GM20431 (cell line): ENCODE data around the gene DRGX.

ENCODE experiments used
- in situ Hi-C: fragments of 300-500 bp; cut with MseI, MboI; formaldehyde crosslinking; loops from one replicate; pipeline ENCODE4 v1.15.0; 2020; ENCODE audit warnings: low sequenced_read_pairs; ENCODE audit not compliant: unreplicated experiment

DRGX gene

GRCh38 chr10:49325916-49326783 lies 69.7 kb downstream of the DRGX start:
- in situ Hi-C loops, result no loop called here

GRCh38 chr10:49325131-49325915 lies 70.6 kb downstream of the DRGX start:
- in situ Hi-C loops, result no loop called here

- in situ Hi-C loops, result no loop called here
These were observed 71.2 kb downstream of the DRGX start for GRCh38 chr10:49324711-49325110.

DNA sequence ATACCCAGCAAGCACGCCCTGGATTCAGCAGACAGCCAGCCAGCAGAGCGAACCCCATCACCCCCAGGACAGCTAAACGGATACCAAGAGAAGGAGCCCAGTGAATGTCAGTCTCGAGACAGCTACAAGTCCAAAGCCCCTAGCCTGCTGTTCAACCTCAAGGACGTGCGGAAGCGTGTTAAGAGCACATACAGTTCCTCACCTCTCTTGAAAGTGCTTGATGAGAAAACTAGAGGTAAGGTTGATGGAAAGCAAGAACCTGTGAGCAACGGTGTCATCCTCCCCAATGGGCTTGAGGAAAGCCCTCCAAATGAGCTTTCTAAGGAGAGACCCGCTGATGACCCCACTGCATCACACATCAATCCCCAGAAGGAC lies 72.0 kb downstream of the DRGX start:
- in situ Hi-C loops, result no loop called here

DNA sequence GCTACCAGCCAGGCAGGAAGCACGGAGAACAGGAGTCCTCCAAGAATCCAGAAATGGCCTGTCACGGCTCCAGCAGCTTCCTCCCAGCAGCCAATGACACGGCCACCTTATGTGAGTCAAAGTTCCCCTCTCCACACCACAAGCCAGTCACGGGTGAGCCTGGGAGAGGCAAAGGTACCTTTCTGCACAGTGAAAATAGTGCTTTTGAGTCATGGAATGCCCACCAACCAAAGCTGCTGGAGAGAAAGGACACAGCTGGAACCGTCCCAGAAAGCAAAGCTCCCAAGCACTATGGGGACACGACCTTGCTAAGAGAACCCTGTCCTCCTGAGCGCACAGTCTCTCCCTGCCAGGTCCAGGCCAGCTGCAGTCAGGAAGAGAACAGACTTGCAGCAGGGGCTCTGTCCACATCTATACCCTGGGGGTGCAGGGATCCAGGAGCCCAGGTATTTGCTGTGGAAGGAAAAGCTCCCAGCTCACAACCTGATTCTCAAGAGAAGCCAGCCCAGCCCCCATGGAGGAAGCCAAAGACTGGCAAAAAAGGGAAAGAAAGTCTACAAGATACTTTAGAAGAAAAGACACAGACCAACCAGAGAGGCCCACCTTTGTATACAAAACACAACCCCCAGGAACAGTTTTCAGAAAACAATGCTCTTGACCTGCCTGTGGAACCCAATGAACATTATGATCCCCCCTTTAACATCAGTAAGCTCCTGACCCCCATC lies 72.6 kb downstream of the DRGX start:
- in situ Hi-C loops, result no loop called here

DNA sequence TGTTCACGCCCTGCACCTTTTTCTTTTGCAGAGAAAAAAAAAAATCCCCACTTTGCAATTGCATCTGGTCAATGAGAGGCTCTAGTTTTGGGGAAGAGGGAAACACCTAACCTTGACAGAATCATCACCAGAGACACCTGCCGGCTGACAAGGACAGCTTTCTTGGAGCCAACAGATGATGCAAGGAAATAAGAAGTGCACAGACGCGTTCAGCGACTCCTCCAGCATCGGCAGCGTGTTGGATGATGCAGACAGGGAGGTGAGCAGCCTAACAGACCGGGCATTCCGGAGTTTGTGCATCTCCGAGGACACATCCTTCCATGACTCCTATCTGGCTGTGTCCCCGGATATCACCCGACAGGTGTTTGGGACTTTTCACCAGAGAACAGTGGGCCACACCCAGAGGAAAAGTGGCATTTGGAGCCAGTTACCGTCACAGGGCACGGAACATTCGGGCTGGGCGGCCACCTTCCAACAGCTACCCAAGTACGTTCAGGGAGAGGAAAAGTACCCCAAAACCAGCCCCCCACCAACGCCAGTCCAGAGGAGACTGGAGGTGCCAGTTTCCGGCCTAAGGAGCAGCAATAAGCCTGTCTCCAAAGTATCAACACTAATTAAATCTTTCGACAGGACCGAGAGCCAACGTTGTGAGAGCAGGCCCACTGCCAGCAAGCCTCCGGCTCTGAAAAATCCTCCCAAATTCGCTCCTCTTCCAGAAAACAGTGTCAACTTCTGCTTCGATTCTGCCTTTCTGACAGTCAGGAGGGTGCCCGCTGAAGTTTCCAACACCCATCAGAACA lies 73.3 kb downstream of the DRGX start:
- in situ Hi-C loops, result no loop called here

DNA sequence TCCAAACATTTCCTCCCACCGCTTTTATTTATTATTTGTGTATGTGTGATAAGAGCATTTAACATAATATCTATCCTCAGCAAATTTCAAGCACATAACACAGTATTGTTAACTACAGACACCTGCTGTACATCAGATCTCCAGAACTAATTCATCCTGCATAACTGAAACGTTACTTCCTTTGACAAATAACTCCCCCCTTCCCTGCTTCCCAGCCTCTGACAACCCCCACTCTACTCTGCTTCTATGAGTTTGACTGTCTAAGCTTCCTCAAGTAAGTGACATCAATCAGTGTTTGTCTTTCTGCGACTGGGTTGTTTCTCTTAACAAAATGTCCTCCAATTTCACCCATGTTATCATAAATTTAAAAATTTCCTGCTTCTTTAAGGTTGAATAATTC lies 74.9 kb downstream of the DRGX start:
- in situ Hi-C loops, result no loop called here

GRCh38 chr10:49320191-49320590 lies 75.7 kb downstream of the DRGX start:
- in situ Hi-C loops, result no loop called here

DNA sequence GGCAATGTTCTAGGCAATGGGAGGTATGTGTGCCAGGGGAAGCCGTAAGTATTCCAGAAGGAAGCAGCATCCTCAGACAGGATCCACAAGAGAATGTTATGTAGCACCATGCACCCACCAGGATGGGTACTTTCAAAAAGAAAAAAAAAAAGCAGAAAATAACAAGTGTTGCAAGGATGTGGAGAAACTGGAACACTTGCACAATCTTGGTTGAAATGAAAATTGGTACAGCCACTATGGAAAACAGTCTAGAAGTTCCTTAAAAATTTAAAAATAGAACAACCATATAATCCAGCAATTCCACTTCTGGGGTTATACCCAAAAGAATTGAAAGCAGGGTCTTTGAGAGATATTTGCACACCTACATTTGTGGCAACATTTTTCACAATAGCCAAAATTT lies 76.7 kb downstream of the DRGX start:
- in situ Hi-C loops, result no loop called here

DNA sequence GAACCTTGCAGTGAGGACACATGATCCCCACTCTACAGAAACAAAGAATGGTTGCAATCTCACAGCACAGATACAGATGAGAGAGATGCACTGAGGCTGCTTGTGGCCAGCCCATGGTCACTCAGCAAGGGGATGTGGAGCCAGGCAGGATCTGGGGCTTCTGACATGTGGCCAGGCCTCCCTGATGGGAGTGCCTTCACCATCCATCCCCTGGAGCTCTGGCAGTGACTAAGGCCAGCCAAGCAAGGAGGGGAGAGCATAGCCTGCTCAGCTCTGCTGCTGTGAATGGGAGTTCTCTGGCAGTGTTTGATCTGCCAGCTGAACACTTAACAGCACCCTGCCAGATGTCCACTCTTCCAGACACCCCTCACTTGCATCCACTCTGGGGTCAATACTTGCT lies 77.1 kb downstream of the DRGX start:
- in situ Hi-C loops, result no loop called here

GRCh38 chr10:49318028-49318427 lies 77.9 kb downstream of the DRGX start:
- in situ Hi-C loops, result no loop called here

DNA sequence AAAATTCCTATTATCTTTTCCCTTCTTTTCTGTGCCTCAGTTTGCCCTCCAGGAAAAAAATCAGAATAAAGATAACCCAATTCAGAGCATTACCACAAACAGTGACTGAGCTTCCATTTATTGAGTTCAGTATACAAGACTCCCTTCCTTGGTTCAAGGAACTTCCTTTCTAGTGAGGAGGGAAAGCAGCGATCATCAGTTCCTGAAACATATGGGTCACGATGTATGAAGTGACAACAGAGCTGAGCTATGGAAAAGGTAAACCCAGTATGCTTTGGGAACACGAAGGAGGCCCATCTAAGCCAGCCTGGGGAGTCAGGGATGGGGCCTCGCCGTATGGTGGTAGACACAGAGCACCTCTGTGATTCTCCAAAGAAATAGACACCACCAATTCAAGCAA lies 81.1 kb downstream of the DRGX start:
- in situ Hi-C loops, result no loop called here
